Stimulated activated naive CD4-positive, alpha-beta T cell treated with Interleukin-2 at 50 U/mL for 16 hours (primary cell): ENCODE data around the gene ACTR1B.
"Not testable (repeated sequence)": the region's sequence is repeated elsewhere in the genome, so short reads cannot be mapped to it uniquely, and the experiment has no call there.

Experiments used
- DNase-seq: peaks from one replicate; lab custom pipeline; 2025; lab: John Stamatoyannopoulos, UW

Gene ACTR1B

GRCh38 chr2:97615746-97616145 lies 48.1 kb downstream of the ACTR1B start:
- not testable (repeated sequence) for DNase-seq

- not testable (repeated sequence) for DNase-seq
Observed at GRCh38 chr2:97611895-97612294, 51.9 kb downstream of the ACTR1B start.

GRCh38 chr2:97608745-97609144 lies 55.1 kb downstream of the ACTR1B start:
- not testable (repeated sequence) for DNase-seq
